PFSK-1 (cell line): ENCODE data around the gene PTPRK.

ENCODE experiments used
- FOXP2 ChIP-seq: optimal IDR thresholded peaks from 2 replicates; pipeline ENCODE3; 2011; ENCODE audit warnings: borderline replicate concordance, control low read depth, inconsistent platforms; ENCODE audit not compliant: insufficient read depth; ENCODE audit errors: extremely low read length, extremely low read depth
- POLR2AphosphoS5 ChIP-seq: IDR thresholded peaks from 2 replicates; pipeline ENCODE4 v1.6.1; 2012; ENCODE audit warnings: low read depth, mild to moderate bottlenecking, control low read depth, low read length, moderate library complexity
- REST ChIP-seq, 2 experiments: IDR thresholded peaks; 2 replicates each; pipeline versions ENCODE4 v1.6.1 to v1.8.0; 2011 to 2012; ENCODE audit warnings: low read depth in 2 of 2, low read length in 2 of 2, control low read depth in 1 of 2, inconsistent platforms in 1 of 2, mild to moderate bottlenecking in 1 of 2, moderate library complexity in 1 of 2; ENCODE audit not compliant: insufficient read depth in 1 of 2
- SIN3A ChIP-seq: IDR thresholded peaks from 2 replicates; pipeline ENCODE4 v1.6.1; 2012; ENCODE audit warnings: mild to moderate bottlenecking, low read length, moderate library complexity, borderline replicate concordance; ENCODE audit not compliant: insufficient read depth
- TAF1 ChIP-seq: IDR thresholded peaks from 2 replicates; pipeline ENCODE4 v1.6.1; 2012; ENCODE audit warnings: low read length, control low read depth, borderline replicate concordance; ENCODE audit not compliant: insufficient read depth

PTPRK gene

GRCh38 chr6:128053109-128053508, 467.3 kb downstream of the PTPRK start:
- TF ChIP-seq SIN3A = no peak
- no peak for TF ChIP-seq FOXP2
- TF ChIP-seq REST (IDR thresholded peaks at IDR 0.05; ENCODE audit: insufficient read depth in 1 of 2, low read depth in 2 of 2, low read length in 2 of 2) = no peak
- TF ChIP-seq TAF1 = no peak
- no peak for TF ChIP-seq POLR2AphosphoS5

DNA sequence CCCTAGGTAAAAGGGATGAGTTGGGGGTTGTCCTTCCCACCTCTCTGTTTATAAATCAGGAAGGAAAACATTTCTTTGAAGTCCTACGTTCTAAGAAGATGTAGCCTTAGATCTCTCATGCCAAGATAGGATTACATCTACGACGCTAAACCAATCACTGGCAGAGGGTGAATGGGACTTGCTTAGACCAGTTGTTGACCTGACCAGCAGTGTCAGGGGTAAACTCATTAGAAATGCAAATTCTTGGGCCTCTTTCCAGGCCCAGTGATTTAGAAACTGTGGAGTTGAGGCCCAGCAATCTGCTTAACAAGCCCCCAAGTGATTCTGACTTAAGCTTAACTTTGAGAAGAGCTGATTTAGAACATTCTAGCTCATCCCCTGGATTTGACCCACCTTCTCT, 472.4 kb downstream of the PTPRK start:
- TF ChIP-seq REST (IDR thresholded peaks at IDR 0.05; ENCODE audit: insufficient read depth in 1 of 2, low read depth in 2 of 2, low read length in 2 of 2) (no peak), SIN3A (no peak), TAF1 (no peak), POLR2AphosphoS5 (no peak), FOXP2 (no peak)

DNA sequence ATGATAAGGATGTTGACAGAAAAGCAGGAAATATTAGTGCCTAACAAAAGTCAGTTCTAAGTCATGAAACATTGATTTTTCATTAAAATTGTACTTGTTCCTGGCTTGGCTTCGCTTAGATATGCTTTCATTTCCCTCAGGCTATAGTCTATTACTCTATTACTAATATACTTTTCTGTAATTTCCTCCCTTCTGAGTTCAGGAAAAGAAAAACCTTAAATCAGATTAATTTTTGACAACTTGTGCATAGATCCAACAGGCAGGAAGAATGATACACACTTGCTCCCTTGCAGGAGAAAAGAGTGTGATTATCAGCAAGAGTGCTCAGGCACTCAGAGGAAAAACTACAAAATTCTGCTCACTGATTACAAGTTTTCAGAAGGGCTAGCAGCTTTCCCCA, 474.4 kb downstream of the PTPRK start:
- TF ChIP-seq TAF1 (no peak), POLR2AphosphoS5 (no peak), REST (IDR thresholded peaks at IDR 0.05; ENCODE audit: insufficient read depth in 1 of 2, low read depth in 2 of 2, low read length in 2 of 2) (no peak), FOXP2 (no peak), SIN3A (no peak)

DNA sequence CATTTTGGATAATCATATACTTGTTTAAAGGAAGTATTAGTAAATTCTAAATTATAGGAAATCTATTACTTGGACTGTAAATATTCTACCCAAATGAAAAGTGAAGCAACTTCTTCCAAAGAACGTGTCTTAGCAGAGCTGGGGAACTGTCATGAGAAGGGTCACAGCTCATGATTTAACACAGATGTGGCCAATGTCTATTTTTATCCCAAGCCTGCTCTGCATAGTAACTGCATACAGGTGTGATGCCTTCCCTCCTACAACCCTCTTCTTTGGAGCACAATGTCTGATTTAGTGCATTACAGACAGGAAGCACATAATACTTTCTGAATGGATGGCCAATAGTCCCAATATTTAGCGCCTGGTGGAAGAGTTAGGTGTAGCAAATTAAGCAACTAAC, 480.9 kb downstream of the PTPRK start:
- no peak for TF ChIP-seq SIN3A
- TF ChIP-seq POLR2AphosphoS5 = no peak
- no peak for TF ChIP-seq TAF1

DNA sequence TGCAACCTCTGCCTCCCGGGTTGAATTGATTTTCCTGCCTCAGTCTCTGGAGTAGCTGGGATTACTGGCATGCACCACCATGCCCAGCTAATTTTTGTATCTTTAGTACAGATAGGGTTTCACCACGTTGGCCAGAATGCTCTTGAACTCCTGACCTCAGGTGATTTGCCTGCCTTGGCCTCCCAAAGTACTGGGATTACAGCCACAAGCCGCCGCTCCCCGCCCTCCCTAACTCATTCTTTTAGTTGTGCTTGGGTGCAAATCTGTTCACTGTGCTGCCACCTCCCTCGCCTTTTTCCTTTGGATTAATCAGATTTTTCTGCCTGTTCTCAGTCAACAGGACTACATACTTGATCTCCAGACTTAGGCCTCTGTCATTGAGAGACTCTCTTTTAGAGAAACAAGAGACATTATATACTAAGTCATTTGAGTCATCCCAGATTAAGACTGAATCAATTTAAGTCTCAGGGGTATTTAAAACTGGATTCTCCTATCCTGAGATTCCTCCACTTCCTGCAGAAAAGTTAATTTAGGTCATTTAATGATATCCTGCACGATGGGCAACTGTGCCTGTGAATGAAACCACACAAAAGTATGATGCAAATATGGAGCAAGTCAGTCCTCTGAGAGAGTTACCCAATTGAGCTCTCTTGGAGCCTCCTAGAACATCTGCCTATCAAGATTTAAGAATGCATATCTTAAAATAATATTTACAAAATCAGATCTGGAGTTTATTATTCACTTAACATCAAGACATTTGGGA, 483.4 kb downstream of the PTPRK start:
- TF ChIP-seq REST (IDR thresholded peaks at IDR 0.05; ENCODE audit: insufficient read depth in 1 of 2, low read depth in 2 of 2, low read length in 2 of 2) (no peak), POLR2AphosphoS5 (no peak), FOXP2 (no peak), SIN3A (no peak), TAF1 (no peak)
